Thyroid gland (tissue), 4 donors: ENCODE results near the gene LRRFIP1.

Experiments
- POLR2A ChIP-seq, 2 donors: fragments of 450-650 bp; IDR thresholded peaks; one replicate each; pipeline ENCODE4 v1.6.1; 2017; ENCODE audit warnings: antibody characterized with exemption in 2 of 2, mild to moderate bottlenecking in 2 of 2, moderate library complexity in 1 of 2
- TF ChIP-seq, protein P1 (sequence below), 6 experiments: fragments of 200-600 bp in 3 of 6; fragments of 450-650 bp in 3 of 6; sonication (generic) in 3 of 6; IDR thresholded peaks; one replicate each; pipeline ENCODE4 v1.5.1; 2016 to 2019; ENCODE audit warnings: antibody characterized with exemption in 6 of 6, mild to moderate bottlenecking in 2 of 6, inconsistent platforms in 1 of 6, moderate library complexity in 1 of 6

DNA sequence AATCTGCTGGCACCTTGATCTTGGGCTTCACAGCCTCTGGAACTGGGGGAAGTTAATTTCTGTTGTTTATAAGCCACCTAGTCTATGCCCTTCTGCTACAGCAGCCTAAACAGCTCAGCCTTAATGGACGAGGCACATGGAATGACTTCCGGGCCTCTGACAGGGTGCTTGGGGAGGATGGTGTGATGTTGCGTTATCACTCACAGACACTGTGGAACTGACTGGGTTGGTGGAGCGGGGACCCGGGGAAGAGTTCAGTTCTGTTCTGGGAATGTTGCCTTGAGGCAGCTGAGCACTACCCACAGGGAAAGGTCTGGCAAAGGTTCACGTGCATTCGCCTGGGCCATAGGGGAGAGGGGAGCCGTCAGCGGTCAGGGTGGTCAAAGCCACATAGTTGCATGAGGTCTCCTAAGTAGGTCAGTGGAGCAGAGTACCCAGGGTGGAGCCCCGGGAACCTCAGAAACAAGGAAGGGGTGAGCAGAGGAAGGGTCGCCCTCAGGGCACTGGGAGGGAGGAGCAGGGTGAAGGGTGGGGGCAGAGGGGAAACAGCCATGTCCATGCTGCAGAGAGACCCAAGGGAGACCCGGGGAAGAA is 36.2 kb downstream of the LRRFIP1 start:
- TF ChIP-seq, protein P1, sequence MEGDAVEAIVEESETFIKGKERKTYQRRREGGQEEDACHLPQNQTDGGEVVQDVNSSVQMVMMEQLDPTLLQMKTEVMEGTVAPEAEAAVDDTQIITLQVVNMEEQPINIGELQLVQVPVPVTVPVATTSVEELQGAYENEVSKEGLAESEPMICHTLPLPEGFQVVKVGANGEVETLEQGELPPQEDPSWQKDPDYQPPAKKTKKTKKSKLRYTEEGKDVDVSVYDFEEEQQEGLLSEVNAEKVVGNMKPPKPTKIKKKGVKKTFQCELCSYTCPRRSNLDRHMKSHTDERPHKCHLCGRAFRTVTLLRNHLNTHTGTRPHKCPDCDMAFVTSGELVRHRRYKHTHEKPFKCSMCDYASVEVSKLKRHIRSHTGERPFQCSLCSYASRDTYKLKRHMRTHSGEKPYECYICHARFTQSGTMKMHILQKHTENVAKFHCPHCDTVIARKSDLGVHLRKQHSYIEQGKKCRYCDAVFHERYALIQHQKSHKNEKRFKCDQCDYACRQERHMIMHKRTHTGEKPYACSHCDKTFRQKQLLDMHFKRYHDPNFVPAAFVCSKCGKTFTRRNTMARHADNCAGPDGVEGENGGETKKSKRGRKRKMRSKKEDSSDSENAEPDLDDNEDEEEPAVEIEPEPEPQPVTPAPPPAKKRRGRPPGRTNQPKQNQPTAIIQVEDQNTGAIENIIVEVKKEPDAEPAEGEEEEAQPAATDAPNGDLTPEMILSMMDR (IDR thresholded peaks at IDR 0.05) = no peak
- TF ChIP-seq POLR2A (IDR thresholded peaks at IDR 0.05) = no peak
